Cerebellar nuclear complex (tissue), 1 donor: ENCODE data around the gene DUSP28.

Experiments
- DNase-seq, 2 experiments: peaks; one replicate each; lab custom pipeline; 2025; lab: John Stamatoyannopoulos, UW

Gene DUSP28

DNA sequence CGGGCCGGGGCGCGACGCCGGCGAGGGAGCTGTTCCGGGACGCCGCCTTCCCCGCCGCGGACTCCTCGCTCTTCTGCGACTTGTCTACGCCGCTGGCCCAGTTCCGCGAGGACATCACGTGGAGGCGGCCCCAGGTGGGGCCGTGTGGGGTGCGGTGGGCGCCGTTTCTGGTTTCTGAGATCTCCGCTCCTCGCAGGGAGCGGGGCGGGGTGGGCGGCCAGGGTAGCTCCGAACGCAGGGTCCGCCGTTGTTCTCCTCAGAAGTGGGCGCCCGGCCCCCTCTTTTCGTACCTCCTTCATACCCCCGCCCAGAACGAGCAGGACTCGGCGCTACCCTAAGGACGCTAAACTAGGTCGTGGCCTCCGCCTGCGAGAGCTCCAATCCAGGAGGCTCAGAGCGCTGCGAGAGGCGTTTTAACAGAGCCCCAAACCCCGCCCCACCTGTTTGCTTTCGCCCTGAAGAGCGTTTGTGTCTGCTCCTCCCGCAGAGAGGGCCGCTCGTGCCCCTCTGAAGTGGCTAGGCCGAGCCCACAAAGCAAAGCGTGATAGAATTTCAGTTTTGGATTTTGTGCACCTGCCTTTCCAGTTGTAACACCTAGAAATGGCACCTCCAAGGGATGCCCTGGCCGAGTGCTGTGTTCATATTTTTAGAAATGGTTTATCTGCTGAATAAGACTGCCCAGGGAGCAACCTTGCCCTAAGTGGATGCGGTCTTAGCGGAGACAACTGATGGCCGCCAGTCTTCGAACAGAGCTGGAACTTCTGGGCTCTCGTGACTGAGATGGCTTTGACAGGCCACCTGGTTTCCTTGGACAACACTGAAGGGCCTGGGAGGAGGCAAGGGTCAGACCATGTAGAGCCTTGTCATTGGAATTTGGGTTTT, 27.0 kb downstream of the DUSP28 start:
- no peak for DNase-seq

DNA sequence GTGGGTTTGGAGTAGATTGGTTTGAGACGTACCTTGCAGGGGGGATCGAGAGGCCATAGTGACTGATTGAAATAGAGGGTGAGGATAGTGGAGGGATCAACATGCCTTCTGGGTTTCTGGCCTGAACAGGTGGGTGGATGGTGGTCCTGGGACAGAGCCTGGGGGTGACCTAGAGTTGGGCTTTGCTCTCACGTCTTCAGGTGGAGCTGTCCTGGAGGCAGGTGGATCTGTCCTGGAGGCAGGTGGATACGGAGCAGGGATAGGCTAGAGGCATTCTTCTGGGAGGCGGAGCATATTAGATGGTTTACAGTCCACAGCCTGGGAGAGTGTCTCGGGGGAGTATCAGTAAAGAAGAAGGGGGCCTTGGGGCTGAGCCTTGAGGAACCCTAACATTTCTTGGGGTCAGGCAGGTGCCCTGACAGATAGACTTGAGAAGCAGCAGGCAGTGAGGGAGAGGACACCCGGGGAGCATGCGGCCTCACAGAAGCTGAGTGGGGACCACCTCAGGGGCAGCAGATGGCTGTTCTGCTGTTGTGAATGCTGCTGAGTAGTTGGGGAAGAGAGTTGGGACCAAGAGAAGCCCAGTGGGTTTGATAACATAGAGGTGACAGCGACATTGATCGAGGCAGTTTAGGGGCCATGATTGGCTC, 28.0 kb downstream of the DUSP28 start:
- DNase-seq: no peak

DNA sequence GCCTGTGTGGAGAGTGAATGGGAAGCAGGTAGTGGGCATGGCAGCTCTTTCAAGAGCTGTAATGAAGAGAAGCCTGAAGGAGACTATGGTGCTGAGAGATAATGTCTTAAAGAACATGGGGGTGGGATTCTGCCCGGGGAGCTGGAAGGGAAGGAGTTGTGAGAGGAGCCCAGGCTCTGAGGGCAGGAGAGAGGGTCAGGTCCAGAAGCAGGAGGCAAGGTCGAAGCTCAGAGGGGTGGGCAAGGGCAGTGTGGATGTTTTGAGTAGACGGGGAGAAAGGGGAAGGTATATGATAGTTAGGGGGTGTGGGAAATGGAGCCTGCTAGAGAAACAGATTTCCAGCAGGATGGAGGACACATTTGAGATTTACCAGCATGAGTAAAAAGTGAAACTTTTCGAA, 28.5 kb downstream of the DUSP28 start:
- no peak for DNase-seq

DNA sequence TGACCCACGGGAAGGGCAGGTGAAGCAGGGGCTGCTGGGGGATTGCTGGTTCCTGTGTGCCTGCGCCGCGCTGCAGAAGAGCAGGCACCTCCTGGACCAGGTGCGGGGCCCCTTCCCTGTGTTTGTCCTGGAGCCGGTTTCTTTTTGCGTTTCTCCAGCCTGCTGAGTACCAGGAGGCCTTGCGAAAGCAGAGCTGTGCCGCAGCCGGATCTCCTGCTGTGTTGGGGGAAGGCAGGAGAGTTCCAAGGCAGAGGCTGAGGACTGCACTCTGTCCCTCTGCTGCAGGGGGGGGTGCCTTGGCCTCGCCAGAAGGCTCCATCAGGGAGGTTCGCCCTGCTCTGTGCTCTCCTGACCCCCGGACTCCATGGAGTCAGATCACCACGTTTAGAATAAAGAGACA, 29.2 kb downstream of the DUSP28 start:
- no peak for DNase-seq

DNA sequence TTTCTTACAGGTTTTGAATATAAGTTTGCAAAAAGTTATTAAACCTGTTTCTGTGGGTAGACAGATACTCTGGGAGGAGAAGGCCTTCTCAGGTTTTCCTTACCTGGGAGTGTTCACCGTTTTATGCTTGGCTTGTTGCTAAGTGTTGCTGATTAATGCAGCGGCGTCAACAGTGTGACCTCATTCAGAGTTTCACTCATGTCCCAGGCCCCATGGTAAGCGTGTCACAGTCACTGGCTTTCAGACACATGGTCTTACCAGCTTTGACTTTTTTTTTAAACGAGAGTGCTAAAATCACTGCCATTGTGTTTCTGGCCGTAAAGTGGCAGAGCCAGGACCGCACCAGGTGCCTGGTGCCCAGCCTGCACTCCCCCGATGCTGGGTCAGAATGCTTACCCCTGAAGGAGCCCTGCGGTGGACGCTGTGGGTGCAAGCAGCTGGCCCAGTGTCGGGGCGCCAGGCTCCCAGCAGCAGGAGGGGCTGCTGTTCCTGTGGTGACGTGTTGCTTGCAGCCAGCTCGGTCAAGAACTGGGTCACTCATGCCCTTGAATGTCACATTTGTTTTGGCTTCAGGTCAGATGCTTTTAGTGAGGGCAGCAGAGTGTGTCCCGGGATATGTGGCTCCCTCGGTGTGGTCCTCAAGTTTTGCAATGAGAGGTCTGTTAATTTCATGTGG, 29.8 kb downstream of the DUSP28 start:
- no peak for DNase-seq

DNA sequence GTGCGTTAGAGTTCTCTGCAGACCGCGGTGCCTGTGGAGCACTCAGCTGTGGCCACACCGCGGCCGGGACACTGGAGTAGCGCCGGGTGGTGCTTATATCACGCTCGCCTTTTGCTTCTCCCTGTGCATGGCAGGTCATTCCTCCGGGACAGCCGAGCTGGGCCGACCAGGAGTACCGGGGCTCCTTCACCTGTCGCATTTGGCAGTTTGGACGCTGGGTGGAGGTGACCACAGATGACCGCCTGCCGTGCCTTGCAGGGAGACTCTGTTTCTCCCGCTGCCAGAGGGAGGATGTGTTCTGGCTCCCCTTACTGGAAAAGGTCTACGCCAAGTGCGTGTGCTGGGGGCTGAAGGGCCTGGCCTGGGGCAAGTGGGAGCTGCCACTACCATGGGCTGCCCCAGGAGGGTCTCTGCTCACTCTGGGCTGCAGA, 30.5 kb downstream of the DUSP28 start:
- no peak for DNase-seq

DNA sequence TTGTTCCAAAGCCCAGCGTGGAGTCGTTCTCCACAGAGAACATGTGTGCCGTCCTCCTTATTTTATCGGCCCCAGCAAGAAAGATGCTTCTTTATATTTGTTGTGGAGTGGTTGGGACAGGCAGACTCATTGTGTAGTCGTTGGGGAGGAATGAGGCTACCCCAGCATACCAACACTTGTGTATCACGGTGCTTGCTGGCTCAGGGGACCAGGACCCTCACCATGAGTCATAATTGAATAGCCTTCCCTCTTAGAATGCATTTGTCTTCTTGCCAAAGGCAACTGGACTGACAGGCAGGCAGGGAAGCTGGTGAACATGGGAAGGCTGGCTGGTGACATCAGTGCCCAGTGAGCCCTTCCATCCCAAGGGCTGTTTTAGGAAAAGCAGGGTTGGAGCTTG, 31.1 kb downstream of the DUSP28 start:
- no peak for DNase-seq

DNA sequence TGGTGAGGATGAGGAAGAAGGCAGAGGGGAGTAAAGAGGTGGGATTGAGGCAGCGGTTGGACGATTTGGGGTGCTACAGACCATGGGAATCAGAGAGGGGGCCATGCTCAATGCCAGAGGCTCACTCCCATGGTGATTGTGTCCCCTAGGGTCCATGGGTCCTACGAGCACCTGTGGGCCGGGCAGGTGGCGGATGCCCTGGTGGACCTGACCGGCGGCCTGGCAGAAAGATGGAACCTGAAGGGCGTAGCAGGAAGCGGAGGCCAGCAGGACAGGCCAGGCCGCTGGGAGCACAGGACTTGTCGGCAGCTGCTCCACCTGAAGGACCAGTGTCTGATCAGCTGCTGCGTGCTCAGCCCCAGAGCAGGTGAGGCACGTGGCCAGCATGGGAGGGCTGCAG, 31.6 kb downstream of the DUSP28 start:
- no peak for DNase-seq

DNA sequence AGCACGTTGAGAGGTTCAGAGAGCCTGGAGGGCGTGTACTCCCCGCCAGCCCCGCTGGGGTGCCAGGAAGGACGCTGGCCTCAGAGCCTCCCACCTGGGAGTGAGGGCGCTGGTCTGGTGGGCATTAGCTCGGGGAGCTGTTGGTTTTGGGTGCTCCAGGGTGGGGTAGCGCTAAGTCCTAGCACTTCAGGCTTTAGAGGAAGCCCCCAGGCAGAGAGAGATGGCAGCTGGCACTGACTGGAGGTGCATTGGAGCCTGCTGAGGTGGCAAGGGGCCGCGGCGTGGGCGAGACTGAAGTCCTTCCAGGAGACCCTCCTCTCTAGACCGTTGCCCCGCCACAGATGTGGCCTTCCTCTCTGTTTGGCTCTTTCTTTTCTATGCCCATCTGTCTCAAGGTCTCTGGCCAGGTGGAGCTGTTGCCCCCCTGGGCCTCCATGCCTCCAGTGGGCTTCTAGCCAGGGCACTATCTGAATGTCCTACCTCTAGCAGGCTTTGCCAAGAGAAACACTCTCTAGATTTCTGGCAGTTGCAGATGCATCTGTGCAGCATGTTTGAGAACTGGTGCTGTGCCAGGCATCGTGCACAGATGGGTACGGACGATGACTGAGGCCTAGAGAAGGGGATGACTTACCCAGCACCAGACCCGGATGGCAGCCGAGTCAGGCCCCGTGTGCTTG, 33.0 kb downstream of the DUSP28 start:
- DNase-seq: no peak

DNA sequence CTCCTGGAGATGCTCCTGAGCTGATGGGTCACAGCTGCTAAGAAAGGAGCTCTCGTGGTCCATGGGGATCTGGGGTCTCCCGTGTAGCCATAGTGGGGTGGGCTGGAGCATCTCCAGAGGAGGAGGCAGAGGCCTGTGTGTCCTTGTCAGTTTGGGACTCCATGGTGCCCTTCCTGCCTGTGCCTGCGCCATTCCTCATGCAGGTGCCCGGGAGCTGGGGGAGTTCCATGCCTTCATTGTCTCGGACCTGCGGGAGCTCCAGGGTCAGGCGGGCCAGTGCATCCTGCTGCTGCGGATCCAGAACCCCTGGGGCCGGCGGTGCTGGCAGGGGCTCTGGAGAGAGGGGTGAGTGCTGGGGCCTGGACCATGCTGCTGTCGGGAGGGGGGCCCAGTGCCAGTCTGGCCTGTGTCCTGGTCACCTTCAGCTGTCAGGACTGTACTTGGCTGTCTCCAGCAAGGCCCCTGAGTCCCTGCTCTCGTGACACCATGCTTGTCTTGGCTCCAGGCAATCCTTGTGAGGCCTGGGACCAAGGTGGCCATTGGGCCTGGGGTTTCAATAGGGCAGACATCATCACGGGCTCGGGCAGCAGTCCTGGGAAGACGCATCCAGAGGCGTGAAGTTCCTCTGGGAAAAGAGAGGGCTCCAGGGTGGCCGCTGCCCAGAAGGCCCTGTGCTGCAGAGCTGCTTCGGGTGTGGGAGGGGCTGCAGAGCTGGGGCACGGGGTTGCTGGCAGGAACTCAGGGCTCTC, 33.7 kb downstream of the DUSP28 start:
- no peak for DNase-seq

DNA sequence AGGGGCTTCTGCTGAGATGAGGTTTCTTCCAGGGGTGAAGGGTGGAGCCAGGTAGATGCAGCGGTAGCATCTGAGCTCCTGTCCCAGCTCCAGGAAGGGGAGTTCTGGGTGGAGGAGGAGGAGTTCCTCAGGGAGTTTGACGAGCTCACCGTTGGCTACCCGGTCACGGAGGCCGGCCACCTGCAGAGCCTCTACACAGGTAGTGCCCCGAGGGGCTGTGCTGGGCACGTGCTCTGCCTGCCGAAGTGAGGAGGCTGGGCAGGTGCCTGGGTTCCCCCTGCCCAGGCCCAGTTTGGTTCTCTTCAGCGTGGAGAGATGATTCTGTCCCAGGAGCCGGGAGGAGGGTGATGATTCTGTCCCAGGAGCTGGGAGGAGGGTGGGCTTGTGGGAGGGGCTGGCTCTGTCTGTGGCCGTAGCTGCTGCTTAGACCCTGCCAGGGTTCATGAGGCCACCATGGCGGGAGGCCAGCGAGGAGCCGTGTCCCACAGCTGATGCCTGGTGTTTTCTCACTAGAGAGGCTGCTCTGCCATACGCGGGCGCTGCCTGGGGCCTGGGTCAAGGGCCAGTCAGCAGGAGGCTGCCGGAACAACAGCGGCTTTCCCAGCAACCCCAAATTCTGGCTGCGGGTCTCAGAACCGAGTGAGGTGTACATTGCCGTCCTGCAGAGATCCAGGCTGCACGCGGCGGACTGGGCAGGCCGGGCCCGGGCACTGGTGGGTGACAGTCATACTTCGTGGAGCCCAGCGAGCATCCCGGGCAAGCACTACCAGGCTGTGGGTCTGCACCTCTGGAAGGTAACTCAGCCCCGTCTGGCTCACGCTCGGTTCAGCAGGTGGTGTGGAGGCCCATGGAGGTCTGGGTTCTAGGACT, 34.6 kb downstream of the DUSP28 start:
- no peak for DNase-seq

DNA sequence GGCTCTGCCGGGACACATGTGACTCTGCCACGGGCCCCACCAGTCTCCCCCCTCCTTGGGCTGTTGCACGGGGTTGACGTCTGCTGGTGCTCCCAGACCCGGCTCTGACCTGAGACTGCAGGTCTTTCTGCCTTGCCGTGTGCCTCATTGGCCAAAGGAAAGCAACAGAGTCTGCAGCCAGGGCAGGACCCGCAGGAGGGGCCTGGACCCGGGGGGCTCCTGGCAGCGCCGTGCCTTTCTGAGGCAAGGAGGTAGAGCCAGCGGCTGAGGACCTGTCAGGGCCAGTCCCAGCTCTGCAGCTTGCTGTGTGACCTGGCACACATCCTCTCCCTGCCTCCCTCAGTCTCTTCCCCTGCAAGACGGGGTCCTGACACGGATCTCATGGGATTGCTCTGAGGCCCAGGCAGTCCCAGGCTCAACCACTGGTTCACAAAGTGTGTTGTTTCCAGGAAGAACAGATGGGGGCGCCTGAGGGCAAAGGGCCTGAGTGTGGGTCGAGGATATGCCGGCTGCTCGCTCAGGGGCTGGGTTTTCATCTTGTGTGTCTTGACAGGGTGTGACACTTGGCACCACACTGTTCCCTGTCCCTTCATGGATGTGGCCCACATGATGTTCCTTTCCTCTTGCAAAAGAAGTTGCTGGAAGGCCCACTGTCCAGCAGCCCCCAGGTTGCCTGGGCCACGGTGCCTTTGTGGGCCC, 35.4 kb downstream of the DUSP28 start:
- DNase-seq: no peak

DNA sequence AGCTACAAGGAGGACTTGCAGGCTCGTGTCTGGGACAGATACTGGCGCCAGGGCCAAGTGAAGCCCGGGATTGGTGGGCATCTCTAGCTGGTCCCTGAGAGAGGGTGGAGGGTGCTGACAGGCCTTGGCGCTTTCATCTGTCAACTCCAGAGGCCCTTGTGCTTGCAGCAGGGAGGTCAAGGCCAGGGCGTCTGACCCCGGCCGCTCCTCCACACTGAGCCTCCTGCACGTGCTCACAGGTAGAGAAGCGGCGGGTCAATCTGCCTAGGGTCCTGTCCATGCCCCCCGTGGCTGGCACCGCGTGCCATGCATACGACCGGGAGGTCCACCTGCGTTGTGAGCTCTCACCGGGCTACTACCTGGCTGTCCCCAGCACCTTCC, 35.9 kb downstream of the DUSP28 start:
- no peak for DNase-seq

DNA sequence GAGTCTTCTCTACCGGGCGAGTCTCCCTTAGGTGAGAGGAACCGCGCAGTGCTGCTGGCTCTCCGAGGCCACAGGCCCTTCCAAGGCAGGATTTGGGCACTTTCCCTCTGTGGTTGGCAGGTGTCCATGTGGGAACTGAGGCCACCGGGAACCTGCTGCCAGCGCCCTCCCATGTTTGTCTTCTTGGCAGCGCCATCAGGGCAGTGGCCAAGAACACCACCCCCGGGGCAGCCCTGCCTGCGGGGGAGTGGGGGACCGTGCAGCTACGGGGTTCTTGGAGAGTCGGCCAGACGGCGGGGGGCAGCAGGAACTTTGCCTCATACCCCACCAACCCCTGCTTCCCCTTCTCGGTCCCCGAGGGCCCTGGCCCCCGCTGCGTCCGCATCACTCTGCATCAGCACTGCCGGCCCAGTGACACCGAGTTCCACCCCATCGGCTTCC, 36.4 kb downstream of the DUSP28 start:
- peak; percentile 77 to 86 for DNase-seq

DNA sequence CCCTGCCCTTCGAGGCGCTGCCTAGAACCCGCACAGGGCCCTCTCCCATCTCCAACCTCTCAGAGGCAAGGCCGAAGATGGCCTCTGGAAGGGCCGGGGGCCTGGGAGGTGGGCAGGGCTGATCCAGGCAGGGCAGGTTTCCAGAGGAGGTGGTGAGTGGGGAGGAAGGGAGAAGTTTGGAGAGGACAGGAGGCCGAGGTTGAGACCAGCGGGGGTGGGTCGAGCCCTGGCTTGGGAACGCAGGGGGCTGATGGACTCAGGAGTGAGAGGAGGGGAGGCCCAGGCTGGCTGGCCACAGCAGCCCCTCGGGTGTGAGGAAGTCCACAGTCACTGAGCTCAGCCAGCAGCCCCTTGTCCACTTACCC, 36.9 kb downstream of the DUSP28 start:
- no peak for DNase-seq

DNA sequence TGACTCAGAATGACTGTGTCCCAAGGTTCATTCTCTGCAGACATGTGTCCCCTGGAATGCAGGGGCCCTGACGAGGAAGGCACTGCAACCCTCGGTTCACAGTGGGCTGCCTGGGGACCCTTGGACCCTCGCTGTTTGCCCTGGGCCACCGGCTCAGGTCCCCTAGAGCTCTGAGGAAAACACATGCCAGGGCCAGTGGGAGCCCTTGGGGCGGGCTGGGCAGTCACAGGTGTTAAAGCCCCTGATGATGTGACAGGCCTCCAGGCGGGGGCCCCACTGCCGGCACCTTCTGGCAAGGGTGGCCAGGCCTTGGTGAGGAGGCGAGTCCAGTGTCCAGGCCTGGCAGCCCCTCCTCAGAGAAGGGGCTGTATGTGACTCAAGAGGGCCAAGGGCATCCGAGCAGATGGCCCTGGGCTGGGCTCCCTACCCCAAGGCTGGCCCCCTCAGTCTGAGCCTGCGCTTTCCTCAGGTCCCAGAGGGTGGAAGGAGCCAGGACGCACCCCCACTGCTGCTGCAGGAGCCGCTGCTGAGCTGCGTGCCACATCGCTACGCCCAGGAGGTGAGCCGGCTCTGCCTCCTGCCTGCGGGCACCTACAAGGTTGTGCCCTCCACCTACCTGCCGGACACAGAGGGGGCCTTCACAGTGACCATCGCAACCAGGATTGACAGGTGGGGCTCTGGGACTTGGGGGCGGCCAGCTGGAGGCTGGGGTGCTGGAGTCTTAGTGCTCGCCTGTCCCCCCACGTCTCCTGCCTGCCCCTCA, 37.4 kb downstream of the DUSP28 start:
- DNase-seq: no peak

DNA sequence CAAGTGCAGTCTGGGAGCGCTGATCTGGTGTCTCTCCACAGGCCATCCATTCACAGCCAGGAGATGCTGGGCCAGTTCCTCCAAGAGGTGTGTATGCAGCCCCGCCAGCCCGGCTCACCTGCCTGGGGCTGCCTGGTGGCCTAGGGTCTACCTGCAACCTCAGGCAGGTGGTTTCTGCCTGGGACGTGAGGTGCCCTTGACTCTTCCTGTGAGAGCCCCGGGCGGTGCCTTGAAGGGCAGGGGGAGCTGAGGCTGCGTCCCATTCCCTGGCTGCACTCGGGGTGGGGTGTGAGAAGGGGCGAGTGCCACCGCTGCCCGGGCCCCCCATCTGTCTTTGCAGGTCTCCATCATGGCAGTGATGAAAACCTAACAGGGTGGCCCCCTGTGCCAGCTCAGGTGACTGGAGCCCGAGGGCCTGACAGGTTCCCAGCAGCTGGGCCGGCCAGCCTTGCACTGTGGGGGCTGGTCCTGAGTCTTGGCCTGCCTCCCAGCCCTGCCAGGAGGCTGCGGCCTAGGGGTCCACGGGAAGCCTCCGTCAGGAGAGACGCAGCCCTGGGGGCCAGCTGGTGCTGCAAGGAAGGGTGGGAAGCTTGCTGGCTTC, 38.3 kb downstream of the DUSP28 start:
- no peak for DNase-seq

DNA sequence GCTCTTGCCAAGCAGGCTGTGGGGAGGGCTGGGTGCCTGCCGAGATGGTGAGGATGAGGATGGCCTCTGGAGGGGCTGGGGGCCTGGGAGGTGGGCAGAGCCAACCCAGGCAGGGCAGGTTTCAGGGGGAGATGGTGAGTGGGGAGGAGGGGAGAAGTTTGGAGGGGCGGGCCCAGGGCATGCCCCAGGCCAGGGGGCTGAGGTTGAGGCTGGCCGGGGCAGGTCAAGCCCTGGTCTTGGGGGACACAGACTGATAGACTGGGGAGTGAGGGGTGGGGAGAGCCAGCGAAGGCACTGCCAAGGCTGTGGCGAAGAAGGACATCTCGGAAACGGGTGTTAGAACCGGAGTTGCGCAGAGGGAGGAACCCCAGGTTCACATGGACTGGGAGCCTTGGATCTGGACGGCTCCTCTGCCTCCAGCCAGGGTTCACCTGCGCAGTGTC, 39.0 kb downstream of the DUSP28 start:
- no peak for DNase-seq

DNA sequence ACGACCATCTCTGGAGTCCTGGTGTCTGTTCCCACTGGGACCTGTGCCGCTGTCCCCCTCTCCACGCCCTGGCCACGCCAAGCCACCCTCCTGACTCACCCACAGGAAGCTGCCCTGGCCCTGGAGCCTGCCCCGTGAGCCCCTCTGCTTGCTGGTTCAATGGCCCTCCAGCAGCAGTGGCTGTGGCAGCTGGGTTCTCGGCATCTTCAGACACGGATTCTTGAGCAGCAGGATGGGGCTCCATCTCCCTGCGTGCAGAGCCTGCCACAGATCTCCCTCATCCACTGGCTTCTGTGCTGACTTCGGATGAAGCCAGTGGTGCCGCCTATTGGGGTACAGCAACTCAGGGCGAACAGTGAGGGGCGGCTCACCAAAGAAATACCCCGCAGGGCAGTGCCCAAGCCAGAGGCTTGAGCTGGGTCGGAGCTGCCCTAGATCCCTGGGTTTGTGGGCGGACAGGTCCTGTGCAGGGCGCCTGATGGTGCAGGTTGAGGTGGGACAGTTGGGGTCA, 40.3 kb downstream of the DUSP28 start:
- no peak for DNase-seq
